Activated T-cell treated with anti-CD3 and anti-CD28 coated beads, Interleukin-2, amount 50 U/mL, for 48 hours (primary cell): Measurements from ENCODE around the gene OR52I1.
A peak's percentile ranks its signal among the peaks of the same experiment; 100 is the strongest.

Source experiments
- DNase-seq, 2 experiments: peaks; one replicate each; pipeline ENCODE4 v3.0.0-alpha.2; 2020

Gene OR52I1

GRCh38 chr11:4593739-4594138 is at the start of gene OR52I1:
Gene OR52I1, plus strand, starts transcription at chr11:4594039. Its CDS starts 0 bp downstream, at chr11:4594039.
- DNase-seq: no peak

DNA sequence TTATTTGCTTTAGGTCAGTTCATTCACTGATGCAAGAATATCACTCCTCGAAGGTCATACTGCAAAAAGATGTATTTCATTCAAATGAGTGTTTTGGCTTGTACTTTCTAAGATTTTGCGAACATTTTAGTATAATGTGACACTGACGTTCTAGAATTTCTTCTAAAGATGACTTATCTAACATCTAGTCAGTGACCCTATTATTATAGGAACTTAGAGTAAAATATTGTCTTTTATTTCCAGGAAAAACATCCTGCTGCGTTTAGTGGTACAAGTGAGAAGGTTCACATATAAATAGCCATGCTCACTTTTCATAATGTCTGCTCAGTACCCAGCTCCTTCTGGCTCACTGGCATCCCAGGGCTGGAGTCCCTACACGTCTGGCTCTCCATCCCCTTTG is 48.9 kb upstream of the OR52I1 start, which contains the start of gene OR52M1:
Gene OR52M1 (plus strand): TSS at position 301 of the 400 bp plus-strand sequence. CDS start 0 bp downstream, at position 301.
- no peak for DNase-seq

DNA sequence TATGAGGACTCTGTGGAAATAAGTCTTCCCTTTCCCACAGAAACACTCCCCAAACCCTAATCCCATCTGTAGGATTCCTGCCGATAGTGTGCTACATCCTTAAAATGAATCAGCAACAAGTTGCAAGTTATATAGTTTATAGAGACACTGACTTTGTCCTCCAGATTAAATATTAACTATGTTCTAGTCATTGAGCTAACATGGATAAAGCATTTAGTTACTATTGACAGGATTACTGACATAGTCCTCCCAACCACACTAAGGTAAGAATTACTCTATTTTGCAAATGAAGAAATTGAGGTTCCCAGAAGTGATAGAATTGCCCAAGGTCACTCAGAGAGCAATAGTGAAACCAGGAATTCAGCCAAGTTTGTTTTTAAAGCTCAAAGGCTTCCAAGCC is 47.0 kb upstream of the OR52I1 start:
- no peak for DNase-seq

- DNase-seq: no peak
Observed at GRCh38 chr11:4547416-4547815, 46.4 kb upstream of the OR52I1 start.

GRCh38 chr11:4551346-4551979 is 42.4 kb upstream of the OR52I1 start:
- DNase-seq: no peak

- DNase-seq: no peak
Observed at GRCh38 chr11:4559527-4560440, 34.1 kb upstream of the OR52I1 start.

DNA sequence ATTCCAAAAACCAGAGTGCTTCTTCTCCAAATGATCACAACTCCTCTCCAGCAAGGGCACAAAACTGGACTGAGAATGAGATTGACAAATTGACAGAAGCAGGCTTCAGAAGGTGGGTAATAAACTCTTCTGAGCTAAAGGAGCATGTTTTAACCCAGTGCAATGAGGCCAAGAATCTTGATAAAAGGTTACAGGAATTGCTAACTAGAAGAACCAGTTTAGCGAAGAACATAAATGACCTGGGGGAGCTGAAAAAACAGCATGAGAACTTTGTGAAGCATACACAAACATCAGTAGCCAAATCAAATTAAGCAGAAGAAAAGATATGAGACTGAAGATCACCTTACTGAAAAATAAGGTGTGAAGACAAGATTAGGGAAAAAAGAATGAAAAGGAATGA is 33.4 kb upstream of the OR52I1 start:
- DNase-seq: no peak

DNA sequence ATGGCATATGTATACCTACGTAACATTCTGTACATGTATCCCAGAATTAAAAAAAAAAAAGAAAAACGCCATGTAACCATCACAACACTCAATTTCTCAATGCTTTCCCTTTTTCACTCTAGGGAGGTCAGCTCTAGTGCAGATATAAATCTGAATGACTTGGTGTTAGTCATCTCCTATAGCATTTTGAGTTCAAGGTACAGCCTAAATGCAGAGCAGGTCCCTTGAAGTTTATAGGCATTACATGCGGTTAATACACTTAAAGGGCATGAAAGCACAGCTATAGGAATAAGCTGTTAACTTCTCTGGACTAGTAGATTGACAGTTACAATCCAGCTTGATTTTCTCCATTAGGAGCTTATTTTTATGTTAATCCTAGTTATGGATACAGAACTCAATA is 28.5 kb upstream of the OR52I1 start:
- no peak for DNase-seq

DNA sequence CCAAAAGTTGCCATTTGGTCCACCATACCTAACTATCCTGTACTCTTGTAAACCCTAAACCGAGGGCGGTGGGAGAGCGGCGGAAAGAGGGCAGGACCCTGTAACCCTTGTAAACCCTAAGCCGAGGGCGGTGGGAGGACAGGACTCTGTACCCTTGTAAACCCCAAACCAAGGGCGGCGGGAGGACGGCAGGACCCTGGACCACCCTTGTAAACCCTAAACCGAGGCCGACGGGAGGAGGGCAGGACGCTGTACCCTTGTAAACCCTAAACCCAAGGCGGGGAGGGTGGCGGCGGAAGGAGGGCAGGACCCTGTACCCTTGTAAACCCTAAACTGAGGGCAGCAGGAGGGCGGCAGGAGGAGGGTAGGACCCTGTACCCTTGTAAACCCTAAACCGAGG is 24.8 kb upstream of the OR52I1 start:
- no peak for DNase-seq

- no peak for DNase-seq
Observed at GRCh38 chr11:4576880-4577279, 17.0 kb upstream of the OR52I1 start.

- no peak for DNase-seq
Observed at GRCh38 chr11:4577761-4578160, 16.1 kb upstream of the OR52I1 start.

DNA sequence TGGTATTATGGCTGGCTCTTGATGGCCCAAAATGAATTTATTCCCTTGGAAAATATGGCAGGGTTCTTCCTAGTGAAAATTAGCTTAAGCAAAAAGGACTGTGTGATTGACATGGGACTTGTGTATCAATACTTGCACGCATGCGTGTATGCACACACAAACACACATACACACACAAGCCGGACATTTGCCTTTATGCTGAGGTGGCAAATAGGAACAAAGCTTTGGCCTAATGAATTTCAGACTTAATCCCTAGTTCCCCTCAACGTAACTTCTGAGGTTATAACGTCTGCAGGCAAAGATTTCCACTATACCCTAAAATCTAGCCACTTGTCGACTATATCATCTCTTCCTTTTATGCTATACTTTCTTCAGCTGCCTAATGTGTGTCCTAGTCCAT is 15.2 kb upstream of the OR52I1 start:
- DNase-seq: no peak

- no peak for DNase-seq
Observed at GRCh38 chr11:4580124-4580523, 13.7 kb upstream of the OR52I1 start.

DNA sequence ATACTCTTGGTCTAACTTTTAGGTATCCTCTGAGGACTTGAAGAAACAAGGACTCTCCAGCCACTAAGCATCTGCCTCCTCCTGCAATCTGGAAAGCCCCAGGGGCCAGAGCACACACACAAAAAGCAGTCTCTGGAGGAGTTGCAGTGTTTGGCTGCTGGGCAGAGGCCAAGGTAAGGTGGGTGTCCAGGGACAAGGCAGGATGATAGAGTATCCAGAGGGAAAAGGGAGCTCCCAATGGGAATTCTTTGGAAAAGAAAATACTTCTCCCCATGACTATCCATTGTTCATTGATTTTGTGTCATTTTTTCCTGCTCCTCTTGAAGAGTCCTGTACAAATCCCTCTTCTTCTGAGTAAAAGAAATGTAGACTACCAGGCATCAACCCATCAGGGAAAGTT is 12.4 kb upstream of the OR52I1 start, which contains the start of gene OR52I2:
Gene OR52I2 (plus strand): TSS at position 301 of the 400 bp plus-strand sequence.
- no peak for DNase-seq

DNA sequence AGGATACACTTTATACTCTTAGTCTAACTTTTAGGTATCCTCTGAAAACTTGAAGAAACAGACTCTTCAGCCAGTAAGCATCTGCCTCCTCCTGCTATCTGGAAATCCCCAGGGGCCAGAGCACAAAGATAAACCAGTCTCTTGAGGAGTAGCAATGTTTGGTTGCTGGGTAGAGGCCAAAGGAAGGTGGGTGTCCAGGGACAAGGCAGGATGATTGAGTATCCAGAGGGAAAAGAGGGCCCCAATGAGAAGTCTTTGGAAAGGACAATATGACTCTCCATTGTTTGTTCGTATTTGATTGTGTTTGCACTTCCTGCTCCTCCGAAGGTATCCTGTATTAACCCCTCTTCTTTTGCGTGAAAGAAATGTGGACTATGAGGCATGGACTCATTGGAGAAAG is 4.8 kb upstream of the OR52I1 start:
- DNase-seq: no peak

DNA sequence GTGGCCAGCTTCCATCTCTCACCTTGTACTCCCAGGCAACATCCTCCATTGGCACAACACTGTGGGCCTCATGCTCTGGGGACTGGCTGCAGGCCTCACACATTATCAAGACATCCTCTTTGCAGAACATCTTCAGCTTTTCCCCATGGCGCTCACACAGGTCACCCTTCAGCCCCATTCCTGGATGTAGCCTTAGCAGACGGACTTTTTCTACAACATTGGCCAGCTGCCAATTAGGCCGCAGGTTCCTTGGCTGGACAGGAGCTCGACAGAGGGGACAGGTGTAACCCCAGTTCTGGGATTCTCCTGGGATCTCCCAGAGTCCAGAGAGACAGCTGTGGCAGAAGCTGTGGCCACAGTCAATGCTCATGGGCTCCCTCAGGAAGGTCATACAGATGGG is 11.2 kb downstream of the OR52I1 start:
- no peak for DNase-seq

- no peak for DNase-seq
Observed at GRCh38 chr11:4606231-4607015, 12.6 kb downstream of the OR52I1 start.

GRCh38 chr11:4607096-4607495 is 13.3 kb downstream of the OR52I1 start:
- DNase-seq: no peak

GRCh38 chr11:4607781-4608666 is 14.2 kb downstream of the OR52I1 start, which contains the start of gene TRIM68:
Gene TRIM68, minus strand, starts transcription at chr11:4608231. Its CDS starts 2,727 bp downstream, at chr11:4605504.
- DNase-seq: peak; percentile 94 to 95

GRCh38 chr11:4610258-4610935 is 16.6 kb downstream of the OR52I1 start:
- DNase-seq: no peak

DNA sequence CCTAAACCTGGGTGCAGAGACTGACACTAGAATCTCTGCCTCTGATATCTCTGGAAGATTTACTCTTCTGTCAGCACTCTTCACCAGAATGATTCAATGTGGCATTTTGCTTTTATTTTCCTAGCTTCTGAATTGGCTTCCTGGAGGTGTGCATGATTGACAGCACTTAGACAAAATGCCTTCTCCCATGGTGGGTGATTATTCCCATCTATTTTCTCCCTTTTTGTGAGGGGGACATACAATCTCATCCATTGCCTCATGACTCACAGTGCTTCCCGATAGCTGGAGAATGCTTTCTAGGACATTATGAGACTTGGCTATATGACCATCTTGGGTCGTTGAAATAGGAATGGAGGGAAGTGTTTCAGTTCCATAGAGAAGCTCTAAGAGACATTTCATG is 18.1 kb downstream of the OR52I1 start:
- DNase-seq: no peak
